Measurements from ENCODE around the gene TATDN2.
"Not testable (repeated sequence)": the region's sequence is repeated elsewhere in the genome, so short reads cannot be mapped to it uniquely, and the experiment has no call there.

The TATDN2 gene

GRCh38 chr3:10238345-10239183, 9.7 kb upstream of the TATDN2 start:
- DNase-seq = no peak

GRCh38 chr3:10240799-10241198, 7.5 kb upstream of the TATDN2 start:
- DNase-seq = no peak

DNA sequence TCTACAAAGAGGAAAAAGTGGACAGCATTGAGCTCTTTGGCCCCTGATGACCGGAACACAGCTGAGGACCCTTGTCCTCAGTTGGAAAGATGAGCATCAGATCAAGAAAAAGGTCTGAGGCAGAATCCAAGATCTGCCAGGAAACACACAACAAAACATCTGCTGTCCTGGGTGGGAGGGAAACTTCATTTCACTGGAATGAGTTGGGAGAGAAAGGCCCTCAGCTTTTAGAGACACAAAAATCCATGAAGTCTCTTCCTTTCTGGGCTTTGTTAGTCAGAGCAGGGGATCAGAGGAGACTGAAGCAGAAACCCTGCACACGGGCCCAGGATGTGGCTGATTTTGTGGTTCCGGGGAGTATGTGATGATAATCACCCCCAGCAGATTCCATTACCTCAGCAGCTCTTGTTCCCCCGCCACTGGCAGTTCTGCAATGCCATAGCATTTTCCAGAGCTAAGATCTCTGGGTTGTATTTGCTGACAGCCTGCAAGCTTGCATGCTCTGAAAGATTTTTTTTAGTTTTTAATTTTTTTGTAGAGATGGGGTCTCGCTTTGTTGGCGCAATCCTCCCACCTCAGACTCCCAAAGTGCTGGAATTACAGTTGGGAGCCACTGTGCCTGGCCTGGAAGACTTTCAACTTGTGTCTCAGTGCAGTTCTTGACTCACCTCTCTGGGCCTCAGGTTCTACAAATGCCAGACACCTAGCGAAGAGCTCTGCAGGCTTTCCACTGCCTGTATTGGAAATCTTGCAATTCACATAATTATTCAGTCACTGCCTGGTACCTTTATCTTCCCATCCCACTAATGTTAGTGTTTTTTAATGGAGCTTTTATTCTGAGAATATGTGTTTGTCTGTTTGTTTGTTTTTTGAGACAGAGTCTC, 5.8 kb upstream of the TATDN2 start:
- no peak for DNase-seq

GRCh38 chr3:10244009-10244408, 4.2 kb upstream of the TATDN2 start:
- no peak for DNase-seq

GRCh38 chr3:10245081-10245712, 3.1 kb upstream of the TATDN2 start:
- no peak for DNase-seq

- DNase-seq = no peak
Observed at GRCh38 chr3:10247679-10248183, 528 bp upstream of the TATDN2 start.

DNA sequence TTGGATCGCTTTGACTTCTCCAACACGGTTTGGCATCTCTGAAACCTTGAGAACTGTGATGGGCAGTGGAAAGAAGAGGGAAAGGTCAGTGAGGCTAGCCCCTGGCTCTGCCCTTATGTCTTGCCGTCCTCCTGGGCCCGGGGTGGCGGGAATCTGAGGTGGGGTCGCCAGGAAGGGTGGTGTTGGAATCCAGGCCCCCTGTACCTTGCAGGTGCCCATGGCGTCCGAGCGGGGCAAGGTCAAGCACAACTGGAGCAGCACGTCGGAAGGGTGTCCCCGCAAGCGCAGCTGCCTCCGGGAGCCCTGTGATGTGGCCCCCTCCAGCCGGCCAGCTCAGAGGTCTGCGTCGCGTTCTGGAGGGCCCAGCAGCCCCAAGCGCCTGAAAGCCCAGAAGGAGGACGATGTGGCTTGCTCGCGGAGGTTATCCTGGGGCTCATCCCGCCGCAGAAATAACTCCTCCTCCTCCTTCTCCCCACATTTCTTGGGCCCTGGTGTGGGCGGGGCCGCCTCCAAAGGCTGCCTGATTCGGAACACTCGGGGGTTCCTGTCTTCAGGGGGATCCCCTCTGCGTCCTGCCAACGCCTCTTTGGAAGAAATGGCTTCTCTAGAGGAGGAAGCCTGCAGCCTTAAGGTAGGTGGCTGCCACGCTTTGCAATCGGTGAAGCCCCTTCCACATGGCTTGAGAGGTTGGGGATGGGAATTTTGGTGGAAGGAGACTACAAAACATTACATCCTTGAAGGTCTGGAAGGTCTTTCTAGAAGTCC, 907 bp downstream of the TATDN2 start:
- peak; percentile 36 for DNase-seq

DNA sequence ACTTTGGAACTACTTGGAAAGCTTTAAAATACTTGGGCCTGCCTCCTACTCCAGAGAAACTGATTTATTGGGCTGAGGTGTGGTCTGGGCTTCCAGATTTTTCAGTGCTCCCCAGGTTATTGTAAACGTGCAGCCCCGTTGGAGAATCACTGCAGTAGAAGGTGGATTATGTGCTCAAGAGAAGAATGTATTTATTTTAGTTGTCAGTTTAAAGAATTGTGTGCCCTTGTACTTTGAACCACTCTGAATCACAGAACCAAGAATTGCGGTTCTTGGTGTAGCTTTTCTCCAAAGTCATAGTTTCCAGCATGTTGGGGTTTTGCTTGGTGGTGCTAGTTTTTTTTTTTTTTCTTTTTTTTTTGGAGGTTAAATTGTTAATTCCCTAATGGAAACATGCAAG, 1.6 kb downstream of the TATDN2 start:
- DNase-seq = no peak

DNA sequence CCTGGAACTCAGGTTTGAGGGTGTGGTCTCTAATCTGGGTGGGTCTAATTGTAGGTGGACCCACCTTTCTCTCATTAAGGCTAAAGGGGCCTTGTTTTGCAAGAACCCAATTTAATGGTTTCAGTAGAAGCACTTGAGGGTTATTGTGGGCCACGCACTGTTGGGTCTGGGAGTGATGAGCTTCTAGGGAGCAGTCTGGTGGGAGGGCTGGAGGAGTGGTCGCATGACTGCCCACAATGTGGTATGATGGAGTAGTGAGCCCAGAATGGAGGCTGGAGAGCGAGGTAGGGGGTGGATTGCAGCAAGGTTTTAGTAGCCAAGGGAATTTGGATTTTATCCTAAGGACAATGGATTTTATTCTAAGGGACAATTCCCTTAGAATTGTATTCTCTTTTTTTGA, 2.7 kb downstream of the TATDN2 start:
- no peak for DNase-seq

DNA sequence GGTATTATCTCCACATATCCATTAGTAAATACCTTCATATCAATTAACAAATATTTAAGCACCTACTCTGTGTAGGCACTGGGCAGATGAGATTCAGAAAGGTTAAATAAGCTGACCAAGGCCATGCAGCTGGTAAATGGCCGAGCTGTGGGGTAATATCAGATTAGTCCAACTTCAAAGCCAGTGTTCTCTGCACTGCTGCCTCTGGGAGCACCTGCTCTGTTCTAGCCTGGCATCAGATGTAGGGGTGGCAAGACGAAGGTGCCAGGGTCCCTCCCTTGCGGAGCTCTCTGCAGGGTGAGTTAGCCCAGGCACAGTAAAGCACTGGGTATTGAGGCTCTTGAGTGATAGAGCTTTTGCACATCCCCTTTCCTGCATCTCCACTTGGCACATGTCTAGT, 5.5 kb downstream of the TATDN2 start:
- DNase-seq = no peak

DNA sequence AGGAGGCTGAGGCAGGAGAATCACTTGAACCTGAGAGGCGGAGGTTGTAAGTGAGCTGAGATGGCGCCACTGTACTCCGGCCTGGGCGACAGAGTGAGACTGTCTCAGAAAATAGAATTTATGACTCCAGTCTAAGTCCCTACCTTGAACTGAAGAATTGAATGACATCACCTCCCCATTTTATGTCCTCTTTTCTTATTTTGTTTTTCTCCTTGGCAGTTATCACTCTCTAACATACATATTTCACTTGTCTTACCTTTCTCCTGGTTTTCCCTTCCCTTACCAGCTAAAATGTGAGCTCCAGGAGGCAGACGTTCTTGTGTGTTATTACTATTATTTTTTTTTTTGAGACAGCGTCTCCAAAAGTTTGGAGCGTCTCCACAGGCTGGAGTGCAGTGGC, 7.6 kb downstream of the TATDN2 start:
- no peak for DNase-seq

DNA sequence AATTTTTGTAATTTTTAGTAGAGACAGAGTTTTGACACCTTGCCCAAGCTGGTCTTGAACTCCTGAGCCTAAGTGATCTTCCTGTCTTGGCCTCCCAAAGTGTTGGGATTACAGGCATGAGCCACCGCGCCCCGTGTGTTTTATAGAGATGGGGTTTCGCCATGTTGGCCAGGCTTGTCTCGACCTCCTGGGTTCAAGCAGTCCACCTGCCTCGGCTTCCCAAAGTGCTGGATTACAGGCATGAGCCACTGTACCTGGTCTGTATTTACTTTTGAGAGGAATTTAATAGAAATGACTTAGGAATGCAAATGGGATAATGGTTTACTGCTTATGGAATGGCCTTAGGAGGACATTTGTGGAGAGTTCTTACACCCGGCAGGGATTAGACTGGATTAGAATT, 10.8 kb downstream of the TATDN2 start:
- no peak for DNase-seq

DNA sequence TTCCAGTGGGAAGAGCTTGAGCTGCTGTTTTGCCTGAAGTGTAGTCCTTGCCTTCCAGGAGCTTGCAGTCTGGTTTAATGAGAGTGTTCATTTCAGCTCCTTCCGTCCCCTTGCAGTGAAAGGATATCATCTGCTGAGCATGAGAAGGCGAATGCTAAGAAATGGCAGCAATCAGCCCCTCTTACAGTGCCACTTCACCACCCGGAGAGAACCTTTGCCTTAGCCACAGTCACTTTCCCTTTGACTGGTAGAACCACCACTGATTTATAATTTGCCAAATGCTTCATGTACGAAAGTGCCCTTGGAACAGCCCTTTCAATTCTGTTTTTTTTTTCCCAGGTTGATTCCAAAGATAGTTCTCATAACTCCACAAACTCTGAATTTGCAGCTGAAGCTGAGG, 11.5 kb downstream of the TATDN2 start:
- no peak for DNase-seq

- no peak for DNase-seq
Observed at GRCh38 chr3:10260211-10260701, 12.0 kb downstream of the TATDN2 start.

GRCh38 chr3:10262027-10262426, 13.8 kb downstream of the TATDN2 start:
- no peak for DNase-seq

- no peak for DNase-seq
Observed at GRCh38 chr3:10263646-10264363, 15.5 kb downstream of the TATDN2 start.

DNA sequence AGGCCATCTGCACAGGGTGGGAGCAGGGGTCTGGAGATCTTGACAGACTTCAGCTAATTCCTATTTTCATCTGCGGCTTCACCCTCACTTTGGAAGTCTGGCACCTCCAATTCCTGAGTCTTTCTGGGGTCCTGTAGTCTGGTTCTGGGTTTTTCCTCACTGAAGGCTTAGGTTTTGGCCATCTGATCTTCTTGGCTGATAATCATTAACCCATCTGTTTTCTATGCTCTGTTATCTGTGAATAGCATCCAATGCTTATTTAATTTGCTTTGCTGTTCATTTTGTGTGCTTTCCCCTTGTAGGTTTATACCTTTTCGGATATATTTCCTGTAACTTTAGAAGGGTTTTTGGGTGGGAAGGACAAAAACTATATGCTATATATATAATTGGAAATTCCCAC, 17.6 kb downstream of the TATDN2 start:
- no peak for DNase-seq

GRCh38 chr3:10266936-10267335, 18.7 kb downstream of the TATDN2 start:
- not testable (repeated sequence) for DNase-seq

- no peak for DNase-seq
Observed at GRCh38 chr3:10268116-10268515, 19.9 kb downstream of the TATDN2 start.

DNA sequence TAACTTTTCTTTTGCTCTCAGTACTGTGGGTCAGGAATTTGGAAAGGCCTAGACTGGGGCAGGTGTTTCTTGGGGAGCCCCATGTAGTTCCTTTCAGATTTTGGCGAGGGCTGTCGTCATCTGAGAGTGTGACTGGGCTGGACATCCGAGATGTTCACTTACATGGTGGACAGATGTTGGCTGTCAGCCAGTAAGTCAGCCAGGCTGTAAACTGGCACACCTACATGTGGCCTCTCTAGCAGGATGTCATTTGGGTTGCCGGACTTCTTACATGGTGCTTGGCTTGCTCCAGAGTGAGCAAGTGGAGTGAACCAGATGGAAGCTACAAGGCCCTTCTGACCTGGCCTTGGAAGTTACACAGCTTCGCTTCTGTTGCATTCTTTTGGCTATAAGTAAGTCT, 20.7 kb downstream of the TATDN2 start:
- DNase-seq = no peak

- no peak for DNase-seq
Observed at GRCh38 chr3:10269443-10269842, 21.2 kb downstream of the TATDN2 start.

GRCh38 chr3:10272476-10272875, 24.2 kb downstream of the TATDN2 start:
- not testable (repeated sequence) for DNase-seq
